PC-9 (cell line): ENCODE results near the gene TRIM9. TPM values are rescaled to one million over a fixed set of nuclear protein-coding genes. Genes with fewer than 3 reads are reported as not detected.

Experiments
- BruUV-seq: library from RNA; stranded (reverse); fragments of 400-500 nt; replicated peaks from 2 replicates; lab custom pipeline; 2021; lab: Mats Ljungman, UMichigan
- CTCF ChIA-PET: fragments of 300-600 bp; sonication (Branson Sonifier 250); formaldehyde crosslinking; loops from one replicate; lab custom pipeline; 2022; ENCODE audit warnings: antibody characterized with exemption; lab: Charles Lee
- POLR2A ChIA-PET: fragments of 300-600 bp; sonication (Branson Sonifier 250); formaldehyde crosslinking; loops from one replicate; lab custom pipeline; 2022; ENCODE audit warnings: antibody characterized with exemption; ENCODE audit not compliant: unreplicated experiment; lab: Charles Lee
- DNase-seq, 2 experiments: peaks; one replicate each; pipeline versions ENCODE4 v3.0.0 to v3.0.0-alpha.2; 2015 to 2022; ENCODE audit warnings: mixed read lengths in 1 of 2
- H2AFZ ChIP-seq: fragments of 200-600 bp; sonication (generic); 2 replicates; pipeline ENCODE4 v1.8.1; 2017; ENCODE audit warnings: antibody characterized with exemption
- H3F3A ChIP-seq: fragments of 200-600 bp; sonication (generic); 2 replicates; pipeline ENCODE4 v1.8.1; 2017; ENCODE audit warnings: antibody characterized with exemption, mild to moderate bottlenecking, low read depth; ENCODE audit not compliant: insufficient read depth
- H3K27ac ChIP-seq: fragments of 200-600 bp; sonication (generic); 2 replicates; pipeline ENCODE4 v1.6.1; 2016; ENCODE audit warnings: mixed run types
- H3K27me3 ChIP-seq: fragments of 200-600 bp; sonication (generic); 2 replicates; pipeline ENCODE4 v1.6.1; 2016; ENCODE audit warnings: low read depth, mixed run types; ENCODE audit not compliant: insufficient read depth
- H3K36me3 ChIP-seq: fragments of 200-600 bp; sonication (generic); 2 replicates; pipeline ENCODE4 v1.6.1; 2016; ENCODE audit warnings: low read depth, mixed run types
- H3K4me1 ChIP-seq: fragments of 200-600 bp; sonication (generic); replicated peaks from 2 replicates; pipeline ENCODE4 v1.6.1; 2016; ENCODE audit warnings: mixed run types; ENCODE audit not compliant: insufficient read depth
- H3K4me2 ChIP-seq: fragments of 200-600 bp; sonication (generic); 2 replicates; pipeline ENCODE4 v1.6.1; 2017; ENCODE audit warnings: mixed run types
- H3K4me3 ChIP-seq: fragments of 200-600 bp; sonication (generic); 2 replicates; pipeline ENCODE4 v1.6.1; 2016; ENCODE audit warnings: mixed run types
- H3K79me2 ChIP-seq: fragments of 200-600 bp; sonication (generic); 2 replicates; pipeline ENCODE4 v1.6.1; 2017; ENCODE audit warnings: low read depth, mixed run types
- H3K9me2 ChIP-seq: fragments of 200-600 bp; sonication (generic); 2 replicates; pipeline ENCODE4 v1.8.1; 2017; ENCODE audit warnings: mild to moderate bottlenecking; ENCODE audit not compliant: insufficient read depth
- H3K9me3 ChIP-seq: fragments of 200-600 bp; sonication (generic); 2 replicates; pipeline ENCODE4 v1.8.1; 2016; ENCODE audit warnings: low read depth; ENCODE audit not compliant: insufficient read depth
- H4K20me1 ChIP-seq: fragments of 200-600 bp; sonication (generic); 2 replicates; pipeline ENCODE4 v1.8.1; 2017; ENCODE audit not compliant: insufficient read depth
- CTCF ChIP-seq: fragments of 200-600 bp; sonication (generic); conservative IDR thresholded peaks from 2 replicates; pipeline ENCODE4 v1.6.1; 2017; ENCODE audit warnings: mixed run types, antibody characterized with exemption, mild to moderate bottlenecking, moderate library complexity
- EZH2 ChIP-seq: fragments of 200-600 bp; sonication (generic); IDR thresholded peaks from 2 replicates; pipeline ENCODE4 v1.8.0; 2017; ENCODE audit warnings: antibody characterized with exemption, low read depth
- intact Hi-C: fragments of 100-400 bp; cut with micrococcal nuclease; formaldehyde crosslinking; loops from one replicate; pipeline ENCODE4 v1.10.0; 2022; ENCODE audit not compliant: unreplicated experiment
- total RNA-seq: library from RNA; stranded (reverse); gene quantifications from 2 replicates; pipeline ENCODE4 v1.2.3, GENCODE V29; 2021

The TRIM9 gene
- total RNA-seq, 1 experiment from 2014 or later: 2.1 TPM

GRCh38 chr14:51072976-51073375, 21.9 kb downstream of the TRIM9 start:
- Histone ChIP-seq H3K9me2 (no peaks in the 10 kb centered on the region), H3K27me3 (no peaks in the 10 kb centered on the region), H3K79me2 (no peaks in the 10 kb centered on the region), H3K4me3 (no peak overlapping the region), H3K4me1 (peaks cover 6% of the 10 kb centered on the region; the same call in 1 of the 2 replicates), H3K4me2 (no peak overlapping the region), H3K36me3 (no peaks in the 10 kb centered on the region), H3K9me3 (no peaks in the 10 kb centered on the region), H3K27ac (no peak overlapping the region), H4K20me1 (no peaks in the 10 kb centered on the region), H2AFZ (no peak overlapping the region), H3F3A (0 out of 2 replicates have a peak, but pooled peaks cover 2% of the 10 kb centered on the region)
- TF ChIP-seq EZH2 (no peak), CTCF (no peak)
- ChIA-PET CTCF (interaction anchor here (0.6 kb wide), 1 partner anchor 69 kb away, joined by 4 read pairs; no protein-coding TSS in a partner anchor), POLR2A (no interaction called here)
- no TSS peak for BruUV-seq
- intact Hi-C loops: no loop called here
- DNase-seq: no peak

GRCh38 chr14:51071857-51072256, 23.0 kb downstream of the TRIM9 start:
- no peak for DNase-seq
- H2AFZ ChIP-seq: no peak overlapping the region
- H3K36me3 ChIP-seq: no peaks in the 10 kb centered on the region
- ChIA-PET CTCF (no interaction called here), POLR2A (interaction anchor here (0.6 kb wide), 1 partner anchor 1480 kb away, joined by 7 read pairs; the partner anchor contains the start of gene TXNDC16)
- no peaks in the 10 kb centered on the region for H3K79me2 ChIP-seq
- H3K4me3 ChIP-seq: no peak overlapping the region
- no peaks in the 10 kb centered on the region for H3F3A ChIP-seq
- H3K4me2 ChIP-seq: no peak overlapping the region
- no peaks in the 10 kb centered on the region for H3K27me3 ChIP-seq
- H3K9me3 ChIP-seq: no peaks in the 10 kb centered on the region
- TF ChIP-seq EZH2: no peak
- no peak for TF ChIP-seq CTCF
- no peak overlapping the region for H3K27ac ChIP-seq
- H4K20me1 ChIP-seq: no peaks in the 10 kb centered on the region
- H3K9me2 ChIP-seq: no peaks in the 10 kb centered on the region
- intact Hi-C loops: no loop called here
- no TSS peak for BruUV-seq
- no peaks in the 10 kb centered on the region for H3K4me1 ChIP-seq

- no TSS peak for BruUV-seq
- Histone ChIP-seq H3K4me2 (no peak overlapping the region), H3F3A (no peaks in the 10 kb centered on the region), H3K27ac (no peak overlapping the region), H3K9me2 (no peaks in the 10 kb centered on the region), H3K79me2 (no peaks in the 10 kb centered on the region), H3K4me1 (no peaks in the 10 kb centered on the region), H3K36me3 (no peaks in the 10 kb centered on the region), H2AFZ (no peak overlapping the region), H3K9me3 (no peaks in the 10 kb centered on the region), H4K20me1 (no peaks in the 10 kb centered on the region), H3K27me3 (no peaks in the 10 kb centered on the region), H3K4me3 (no peak overlapping the region)
- ChIA-PET POLR2A (no interaction called here), CTCF (no interaction called here)
- TF ChIP-seq EZH2: no peak
- TF ChIP-seq CTCF: no peak
- no peak for DNase-seq
- intact Hi-C loops: no loop called here
Measured at GRCh38 chr14:51070726-51071125, 24.2 kb downstream of the TRIM9 start.
